Fibroblast of skin of left quadriceps (primary cell): ENCODE measurements around the gene TBX4.
"Not testable (repeated sequence)": the region's sequence is repeated elsewhere in the genome, so short reads cannot be mapped to it uniquely, and the experiment has no call there.

Experiments
- DNase-seq, 2 experiments: peaks; one replicate each; pipeline ENCODE4 v3.0.0-alpha.2; 2013; ENCODE audit warnings: low read depth in 2 of 2

TBX4 gene

GRCh38 chr17:61527441-61527840 lies 75.2 kb downstream of the TBX4 start:
- not testable (repeated sequence) for DNase-seq

- no peak for DNase-seq
Measured at GRCh38 chr17:61528171-61528570, 75.9 kb downstream of the TBX4 start.

DNA sequence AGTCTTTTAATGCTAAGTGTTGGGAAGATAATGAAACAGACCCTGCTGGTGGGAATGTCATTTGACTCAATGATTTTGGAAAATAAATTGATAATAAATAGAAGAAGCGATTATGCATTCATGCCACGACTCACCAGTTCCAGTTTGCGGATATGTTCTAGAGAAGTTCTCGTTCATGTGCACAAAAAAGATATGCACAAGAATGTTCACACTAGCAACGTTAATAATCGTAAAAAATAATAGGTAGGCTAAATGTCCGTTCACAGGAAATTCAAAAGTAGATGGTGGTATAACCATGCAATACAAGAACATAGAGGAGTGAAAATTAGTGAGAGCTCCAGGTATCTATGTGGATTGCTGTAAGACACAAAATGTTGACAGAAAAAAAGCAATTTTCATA lies 79.0 kb downstream of the TBX4 start:
- DNase-seq, result no peak

DNA sequence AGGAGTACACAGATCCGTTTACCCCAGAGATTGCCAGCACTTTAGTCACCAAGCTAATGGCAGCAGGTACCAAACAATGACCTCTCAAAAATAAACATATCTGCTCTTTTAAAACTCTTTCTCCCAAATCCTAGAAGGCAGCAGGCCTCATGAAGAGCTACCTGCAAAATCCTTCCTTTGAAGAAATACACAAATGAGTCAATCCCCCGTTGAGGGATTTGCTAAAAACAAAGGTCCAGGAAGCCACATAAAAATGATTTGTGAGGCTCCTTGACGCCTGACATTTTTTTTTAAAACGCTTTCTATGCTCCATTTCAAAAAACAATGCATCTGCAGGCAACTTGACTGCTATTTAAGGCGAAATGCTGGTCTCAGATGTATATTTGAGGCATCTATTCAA lies 80.6 kb downstream of the TBX4 start:
- no peak for DNase-seq

GRCh38 chr17:61533797-61534196 lies 81.6 kb downstream of the TBX4 start:
- DNase-seq, result no peak

GRCh38 chr17:61534414-61534813 lies 82.2 kb downstream of the TBX4 start:
- DNase-seq, result no peak
